ENCODE measurements around the gene SPACA5.

GRCh38 chrX:48035891-48036290, 29.1 kb downstream of the SPACA5 start:
- TF ChIP-seq CTCF (IDR thresholded peaks at IDR 0.05) = no peak
- TF ChIP-seq POLR2A (IDR thresholded peaks at IDR 0.05) = no peak
- TF ChIP-seq EP300 (IDR thresholded peaks at IDR 0.05) = no peak
- TF ChIP-seq POLR2AphosphoS5 (IDR thresholded peaks at IDR 0.05) = no peak
